Left ventricle myocardium inferior (tissue), 1 donor: ENCODE data around the gene GRHL1. TPM values are rescaled to one million over a fixed set of nuclear protein-coding genes. Genes with fewer than 3 reads are reported as not detected.

ENCODE experiments used
- DNase-seq: peaks from one replicate; pipeline ENCODE4 v3.0.0-alpha.2; 2020
- H3K27ac ChIP-seq: fragments of 200-600 bp; replicated peaks from 2 replicates; pipeline ENCODE4 v1.8.0; 2021
- H3K27me3 ChIP-seq: fragments of 200-600 bp; 2 replicates; pipeline ENCODE4 v1.8.0; 2021; ENCODE audit warnings: low read depth
- H3K36me3 ChIP-seq: fragments of 200-600 bp; 2 replicates; pipeline ENCODE4 v1.8.0; 2021
- H3K4me1 ChIP-seq: fragments of 200-600 bp; 2 replicates; pipeline ENCODE4 v1.8.0; 2021
- H3K4me3 ChIP-seq: fragments of 200-600 bp; 2 replicates; pipeline ENCODE4 v1.8.0; 2021; ENCODE audit warnings: mild to moderate bottlenecking, moderate library complexity
- H3K9me3 ChIP-seq: fragments of 200-600 bp; replicated peaks from 2 replicates; pipeline ENCODE4 v1.8.0; 2021
- CTCF ChIP-seq: fragments of 200-600 bp; IDR thresholded peaks from 2 replicates; pipeline ENCODE4 v1.8.0; 2021; ENCODE audit warnings: antibody characterized with exemption, mild to moderate bottlenecking, borderline replicate concordance
- intact Hi-C: fragments of 100-400 bp; cut with micrococcal nuclease; formaldehyde crosslinking; loops from one replicate; pipeline ENCODE4 v1.11.0; 2022
- total RNA-seq: library from RNA; stranded (reverse); fragmentation: NEBNext Ultra II Directional; extraction: Animal tissue kit (Norgen Biotek cat#: 25700); gene quantifications from one replicate; pipeline ENCODE4 v1.2.1, GENCODE V29; 2021
- donor health status: DM: no; HTN: yes; CAD: no; lungs with severe emphysema.

Gene GRHL1
- total RNA-seq, 1 donor from 2014 or later, result 0.69 TPM

- intact Hi-C loops, result no loop called here
- Histone ChIP-seq H3K9me3 (no peaks in the 10 kb centered on the region), H3K27ac (peak overlapping the region; percentile 100), H3K4me1 (peaks cover 88% of the 10 kb centered on the region), H3K36me3 (peaks cover 28% of the 10 kb centered on the region), H3K4me3 (peak overlapping the region; percentile 70), H3K27me3 (no peaks in the 10 kb centered on the region)
- TF ChIP-seq CTCF, result no peak
- peak; percentile 99 for DNase-seq
These were observed 92.6 kb downstream of the GRHL1 start for GRCh38 chr2:10043906-10044601.

GRCh38 chr2:10045561-10046355 lies 94.3 kb downstream of the GRHL1 start:
- Histone ChIP-seq H3K27ac (peak overlapping the region; percentile 100), H3K27me3 (no peaks in the 10 kb centered on the region), H3K4me3 (peak overlapping the region; percentile 70), H3K36me3 (peaks cover 44% of the 10 kb centered on the region), H3K4me1 (peaks cover 88% of the 10 kb centered on the region), H3K9me3 (no peaks in the 10 kb centered on the region)
- intact Hi-C loops, result loop anchor here (5.0 kb wide), 1 partner anchor 63 kb away; no protein-coding TSS in a partner anchor
- TF ChIP-seq CTCF, result no peak
- no peak for DNase-seq

GRCh38 chr2:10046931-10047330 lies 95.4 kb downstream of the GRHL1 start:
- DNase-seq, result no peak
- Histone ChIP-seq H3K36me3 (peaks cover 55% of the 10 kb centered on the region), H3K4me1 (peaks cover 83% of the 10 kb centered on the region), H3K4me3 (no peak overlapping the region), H3K27me3 (no peaks in the 10 kb centered on the region), H3K9me3 (no peaks in the 10 kb centered on the region), H3K27ac (peak overlapping the region; percentile 2)
- no peak for TF ChIP-seq CTCF
- intact Hi-C loops, result loop anchor here (5.0 kb wide), 1 partner anchor 65 kb away; no protein-coding TSS in a partner anchor

GRCh38 chr2:10047616-10048500 lies 96.4 kb downstream of the GRHL1 start:
- peaks cover 64% of the 10 kb centered on the region for H3K36me3 ChIP-seq
- H3K4me3 ChIP-seq, result no peak overlapping the region
- no peak for TF ChIP-seq CTCF
- H3K27me3 ChIP-seq, result no peaks in the 10 kb centered on the region
- no peak for DNase-seq
- peak overlapping the region; percentile 9 for H3K27ac ChIP-seq
- peaks cover 83% of the 10 kb centered on the region for H3K4me1 ChIP-seq
- intact Hi-C loops, result loop anchor here (5.0 kb wide), 1 partner anchor 66 kb away; no protein-coding TSS in a partner anchor
- H3K9me3 ChIP-seq, result no peaks in the 10 kb centered on the region
